Fibroblast of lung (primary cell): ENCODE measurements around the gene CBFB. TPM values are rescaled to one million over a fixed set of nuclear protein-coding genes. Genes with fewer than 3 reads are reported as not detected.
A peak's percentile ranks its signal among the peaks of the same experiment; 100 is the strongest.
"Not testable (repeated sequence)": the region's sequence is repeated elsewhere in the genome, so short reads cannot be mapped to it uniquely, and the experiment has no call there.

ENCODE experiments used
- DNase-seq, 2 donors: peaks; one replicate each; pipeline versions ENCODE4 v3.0.0 to v3.0.0-alpha.2; 2010; ENCODE audit warnings: low read depth in 2 of 2
- H2AFZ ChIP-seq: 2 replicates; pipeline ENCODE4 v1.5.1; 2012; ENCODE audit warnings: low read length, control low read depth, inconsistent platforms
- H3K27ac ChIP-seq: 2 replicates; pipeline ENCODE4 v1.5.1; 2011; ENCODE audit warnings: low read length, control low read depth; ENCODE audit not compliant: insufficient read depth
- H3K27me3 ChIP-seq: 2 replicates; pipeline ENCODE4 v1.5.1; 2011; ENCODE audit warnings: mild to moderate bottlenecking, low read length; ENCODE audit not compliant: control insufficient read depth, insufficient read depth
- H3K36me3 ChIP-seq: 2 replicates; pipeline ENCODE4 v1.5.1; 2011; ENCODE audit warnings: low read length; ENCODE audit not compliant: control insufficient read depth, insufficient read depth
- H3K4me1 ChIP-seq: 2 replicates; pipeline ENCODE4 v1.5.1; 2011; ENCODE audit warnings: low read length; ENCODE audit not compliant: control insufficient read depth, insufficient read depth; ENCODE audit errors: extremely low read depth
- H3K4me2 ChIP-seq: 2 replicates; pipeline ENCODE4 v1.5.1; 2011; ENCODE audit warnings: low read length, control low read depth; ENCODE audit not compliant: insufficient read depth; ENCODE audit errors: extremely low read depth
- H3K4me3 ChIP-seq, 4 experiments: fragments of 200-600 bp in 1 of 4; sonication (generic) in 1 of 4; replicated peaks in 1 of 4; 2 replicates each; pipeline ENCODE4 v1.5.1; 2011 to 2016; ENCODE audit warnings: low read length in 4 of 4, low read depth in 3 of 4, mild to moderate bottlenecking in 3 of 4, control low read depth in 2 of 4, inconsistent platforms in 1 of 4, mixed read lengths in 1 of 4; ENCODE audit not compliant: insufficient read depth in 1 of 4; ENCODE audit errors: control extremely low read depth in 1 of 4
- H3K79me2 ChIP-seq: 2 replicates; pipeline ENCODE4 v1.5.1; 2012; ENCODE audit warnings: mild to moderate bottlenecking, low read length, inconsistent platforms; ENCODE audit not compliant: control insufficient read depth, insufficient read depth
- H3K9ac ChIP-seq: 2 replicates; pipeline ENCODE4 v1.5.1; 2011; ENCODE audit warnings: mild to moderate bottlenecking, low read length, control low read depth; ENCODE audit not compliant: insufficient read depth
- H3K9me3 ChIP-seq: 2 replicates; pipeline ENCODE4 v1.5.1; 2012; ENCODE audit warnings: low read depth, low read length; ENCODE audit not compliant: control insufficient read depth, insufficient read depth
- H4K20me1 ChIP-seq: 2 replicates; pipeline ENCODE4 v1.5.1; 2011; ENCODE audit warnings: low read length; ENCODE audit not compliant: control insufficient read depth, insufficient read depth; ENCODE audit errors: extremely low read depth
- CTCF ChIP-seq, 2 donors: IDR thresholded peaks in 1 of 2; conservative IDR thresholded peaks in 1 of 2; 1 replicate in 1 of 2; 2 replicates in 1 of 2; pipeline ENCODE4 v1.5.1; 2011 to 2012; ENCODE audit warnings: low read length in 2 of 2, control low read depth in 1 of 2, inconsistent platforms in 1 of 2, low read depth in 1 of 2, mild to moderate bottlenecking in 1 of 2
- EZH2 ChIP-seq: IDR thresholded peaks from 2 replicates; pipeline ENCODE4 v1.5.1; 2012; ENCODE audit warnings: low read length, control low read depth, mild to moderate bottlenecking; ENCODE audit errors: missing control alignments
- polyA plus RNA-seq, 2 donors: library from polyadenylated mRNA; depleted of rRNA in 1 of 2; stranded (reverse) in 1 of 2; unstranded in 1 of 2; fragments of >200 nt; gene quantifications; 2 replicates each; pipeline ENCODE4 v1.2.1, GENCODE V29; 2011 to 2012; ENCODE audit warnings: missing spikeins in 1 of 2
- total RNA-seq: library from RNA; depleted of rRNA; stranded (reverse); fragments of >200 nt; gene quantifications from 2 replicates; pipeline ENCODE4 v1.2.1, GENCODE V29; 2014

Gene CBFB
- total and polyA plus RNA-seq, 2 donors (not counting 1 experiment from before 2014, with no cell fraction given): 51.7 to 64.1 TPM

- Histone ChIP-seq H3K9ac (no peak overlapping the region), H3K4me1 (peaks cover 12% of the 10 kb centered on the region), H3K27me3 (no peaks in the 10 kb centered on the region), H3K4me3 (no peak overlapping the region), H3K79me2 (peaks cover 67% of the 10 kb centered on the region), H4K20me1 (no peaks in the 10 kb centered on the region), H3K4me2 (no peak overlapping the region), H2AFZ (no peak overlapping the region), H3K27ac (no peak overlapping the region), H3K36me3 (peaks cover 2% of the 10 kb centered on the region), H3K9me3 (no peaks in the 10 kb centered on the region)
- DNase-seq: no peak
- no peak for TF ChIP-seq EZH2
- no peak for TF ChIP-seq CTCF (conservative IDR thresholded peaks at IDR 0.05 in 1 of 2, IDR thresholded peaks at IDR 0.05 in 1 of 2; ENCODE audit: low read depth in 1 of 2, low read length in 2 of 2)
Observed at GRCh38 chr16:67040166-67040565, 11.2 kb downstream of the CBFB start.

GRCh38 chr16:67040906-67041305 is 12.0 kb downstream of the CBFB start:
- H3K27ac ChIP-seq: no peak overlapping the region
- H4K20me1 ChIP-seq: no peaks in the 10 kb centered on the region
- H3K9ac ChIP-seq: no peak overlapping the region
- TF ChIP-seq EZH2 (no peak), CTCF (conservative IDR thresholded peaks at IDR 0.05 in 1 of 2, IDR thresholded peaks at IDR 0.05 in 1 of 2; ENCODE audit: low read depth in 1 of 2, low read length in 2 of 2) (no peak)
- H3K4me1 ChIP-seq: peaks cover 12% of the 10 kb centered on the region
- no peaks in the 10 kb centered on the region for H3K27me3 ChIP-seq
- H3K4me2 ChIP-seq: peak overlapping the region; percentile 48
- DNase-seq: peak; percentile 78 to 85
- H3K36me3 ChIP-seq: peaks cover 2% of the 10 kb centered on the region
- H3K9me3 ChIP-seq: no peaks in the 10 kb centered on the region
- H3K4me3 ChIP-seq: no peak overlapping the region
- peaks cover 60% of the 10 kb centered on the region for H3K79me2 ChIP-seq
- H2AFZ ChIP-seq: no peak overlapping the region

- not testable (repeated sequence) for H3K36me3 ChIP-seq, H3K4me2 ChIP-seq, H4K20me1 ChIP-seq, H3K9me3 ChIP-seq, H3K27ac ChIP-seq, DNase-seq, H2AFZ ChIP-seq, H3K27me3 ChIP-seq, H3K4me3 ChIP-seq, H3K9ac ChIP-seq
- Histone ChIP-seq H3K79me2 (peaks cover 58% of the 10 kb centered on the region), H3K4me1 (peaks cover 12% of the 10 kb centered on the region)
Observed at GRCh38 chr16:67041520-67041919, 12.6 kb downstream of the CBFB start.
